Vagina (tissue), 2 donors: ENCODE data around the gene GMPPA.

Experiments
- POLR2A ChIP-seq, 2 donors: fragments of 450-650 bp; IDR thresholded peaks; one replicate each; pipeline ENCODE4 v1.6.1; 2017; ENCODE audit warnings: antibody characterized with exemption in 2 of 2, mild to moderate bottlenecking in 2 of 2, moderate library complexity in 2 of 2
- POLR2AphosphoS5 ChIP-seq, 2 donors: sonication (generic); formaldehyde crosslinking; IDR thresholded peaks; one replicate each; pipeline ENCODE4 v1.9.0; 2017; ENCODE audit warnings: antibody characterized with exemption in 2 of 2, mild to moderate bottlenecking in 2 of 2, low read depth in 1 of 2; ENCODE audit not compliant: insufficient read depth in 1 of 2
- TF ChIP-seq, protein P1 (sequence below), 3 experiments: fragments of 450-650 bp in 2 of 3; fragments of 200-600 bp in 1 of 3; sonication (generic) in 1 of 3; IDR thresholded peaks; one replicate each; pipeline ENCODE4 v1.5.1; 2017 to 2019; ENCODE audit warnings: antibody characterized with exemption in 3 of 3, mild to moderate bottlenecking in 2 of 3, moderate library complexity in 2 of 3

GRCh38 chr2:219494952-219495530 is 3.6 kb upstream of the GMPPA start:
- TF ChIP-seq, protein P1, sequence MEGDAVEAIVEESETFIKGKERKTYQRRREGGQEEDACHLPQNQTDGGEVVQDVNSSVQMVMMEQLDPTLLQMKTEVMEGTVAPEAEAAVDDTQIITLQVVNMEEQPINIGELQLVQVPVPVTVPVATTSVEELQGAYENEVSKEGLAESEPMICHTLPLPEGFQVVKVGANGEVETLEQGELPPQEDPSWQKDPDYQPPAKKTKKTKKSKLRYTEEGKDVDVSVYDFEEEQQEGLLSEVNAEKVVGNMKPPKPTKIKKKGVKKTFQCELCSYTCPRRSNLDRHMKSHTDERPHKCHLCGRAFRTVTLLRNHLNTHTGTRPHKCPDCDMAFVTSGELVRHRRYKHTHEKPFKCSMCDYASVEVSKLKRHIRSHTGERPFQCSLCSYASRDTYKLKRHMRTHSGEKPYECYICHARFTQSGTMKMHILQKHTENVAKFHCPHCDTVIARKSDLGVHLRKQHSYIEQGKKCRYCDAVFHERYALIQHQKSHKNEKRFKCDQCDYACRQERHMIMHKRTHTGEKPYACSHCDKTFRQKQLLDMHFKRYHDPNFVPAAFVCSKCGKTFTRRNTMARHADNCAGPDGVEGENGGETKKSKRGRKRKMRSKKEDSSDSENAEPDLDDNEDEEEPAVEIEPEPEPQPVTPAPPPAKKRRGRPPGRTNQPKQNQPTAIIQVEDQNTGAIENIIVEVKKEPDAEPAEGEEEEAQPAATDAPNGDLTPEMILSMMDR (IDR thresholded peaks at IDR 0.05), result no peak
- no peak for TF ChIP-seq POLR2A (IDR thresholded peaks at IDR 0.05)
- TF ChIP-seq POLR2AphosphoS5 (IDR thresholded peaks at IDR 0.05; ENCODE audit: insufficient read depth in 1 of 2, low read depth in 1 of 2), result no peak
